Renal cortex interstitium (tissue), 15 donors: ENCODE data around the gene GLB1L2. TPM values are rescaled to one million over a fixed set of nuclear protein-coding genes. Genes with fewer than 3 reads are reported as not detected.
"Not testable (repeated sequence)": the region's sequence is repeated elsewhere in the genome, so short reads cannot be mapped to it uniquely, and the experiment has no call there.

ENCODE experiments used
- DNase-seq, 11 donors: peaks; one replicate each; pipeline ENCODE4 v3.0.0-alpha.2; 2013; ENCODE audit warnings: low read depth in 9 of 11, low spot score in 4 of 11; ENCODE audit errors: extremely low read depth in 1 of 11
- long read RNA-seq, 16 experiments: transcript quantifications; one replicate each; lab custom pipeline, GENCODE V29; 2026
- polyA plus RNA-seq, 3 donors: library from polyadenylated mRNA; unstranded; fragments of 120-200 nt; gene quantifications; one replicate each; pipeline ENCODE4 v1.2.1, GENCODE V29; 2013; ENCODE audit not compliant: insufficient read length in 3 of 3

The GLB1L2 gene, protein sequence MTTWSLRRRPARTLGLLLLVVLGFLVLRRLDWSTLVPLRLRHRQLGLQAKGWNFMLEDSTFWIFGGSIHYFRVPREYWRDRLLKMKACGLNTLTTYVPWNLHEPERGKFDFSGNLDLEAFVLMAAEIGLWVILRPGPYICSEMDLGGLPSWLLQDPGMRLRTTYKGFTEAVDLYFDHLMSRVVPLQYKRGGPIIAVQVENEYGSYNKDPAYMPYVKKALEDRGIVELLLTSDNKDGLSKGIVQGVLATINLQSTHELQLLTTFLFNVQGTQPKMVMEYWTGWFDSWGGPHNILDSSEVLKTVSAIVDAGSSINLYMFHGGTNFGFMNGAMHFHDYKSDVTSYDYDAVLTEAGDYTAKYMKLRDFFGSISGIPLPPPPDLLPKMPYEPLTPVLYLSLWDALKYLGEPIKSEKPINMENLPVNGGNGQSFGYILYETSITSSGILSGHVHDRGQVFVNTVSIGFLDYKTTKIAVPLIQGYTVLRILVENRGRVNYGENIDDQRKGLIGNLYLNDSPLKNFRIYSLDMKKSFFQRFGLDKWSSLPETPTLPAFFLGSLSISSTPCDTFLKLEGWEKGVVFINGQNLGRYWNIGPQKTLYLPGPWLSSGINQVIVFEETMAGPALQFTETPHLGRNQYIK
- polyA plus RNA-seq = 10 to 100 TPM; 20.9 to 25.9 (median 22.0) TPM
- long read RNA-seq, donor 1 = 0 reads
- long read RNA-seq, donor 2, partial matches to known transcripts = 0 of 2 reads
- long read RNA-seq, donor 2, other reads (novel, unspliced or antisense) = 0 of 2 reads
- long read RNA-seq, donor 3, partial matches to known transcripts = 0 of 1 reads
- long read RNA-seq, donor 3, other reads (novel, unspliced or antisense) = 0 of 1 reads
- long read RNA-seq, donor 4, partial matches to known transcripts = 0 of 1 reads
- long read RNA-seq, donor 4, other reads (novel, unspliced or antisense) = 0 of 1 reads
- long read RNA-seq, donor 5 = 0 reads
- long read RNA-seq, donor 6, partial matches to known transcripts = 0 of 1 reads
- long read RNA-seq, donor 6, other reads (novel, unspliced or antisense) = 0 of 1 reads
- long read RNA-seq, donor 7, partial matches to known transcripts = 0 of 3 reads
- long read RNA-seq, donor 7, other reads (novel, unspliced or antisense) = 0 of 3 reads
- long read RNA-seq, donor 8, partial matches to known transcripts = 0 of 2 reads
- long read RNA-seq, donor 8, other reads (novel, unspliced or antisense) = 0 of 2 reads
- long read RNA-seq, donor 9 = 0 reads
- long read RNA-seq, donor 10 = 0 reads
- long read RNA-seq, donor 11 = 0 reads
- long read RNA-seq, donor 12 = 0 reads
- long read RNA-seq, donor 13 = 0 reads
- long read RNA-seq, donor 14, partial matches to known transcripts = 0 of 2 reads
- long read RNA-seq, donor 14, other reads (novel, unspliced or antisense) = 0 of 2 reads
- long read RNA-seq, donor 15 = 0 reads
- long read RNA-seq, donor 16, partial matches to known transcripts = 0 of 2 reads
- long read RNA-seq, donor 16, other reads (novel, unspliced or antisense) = 0 of 2 reads

DNA sequence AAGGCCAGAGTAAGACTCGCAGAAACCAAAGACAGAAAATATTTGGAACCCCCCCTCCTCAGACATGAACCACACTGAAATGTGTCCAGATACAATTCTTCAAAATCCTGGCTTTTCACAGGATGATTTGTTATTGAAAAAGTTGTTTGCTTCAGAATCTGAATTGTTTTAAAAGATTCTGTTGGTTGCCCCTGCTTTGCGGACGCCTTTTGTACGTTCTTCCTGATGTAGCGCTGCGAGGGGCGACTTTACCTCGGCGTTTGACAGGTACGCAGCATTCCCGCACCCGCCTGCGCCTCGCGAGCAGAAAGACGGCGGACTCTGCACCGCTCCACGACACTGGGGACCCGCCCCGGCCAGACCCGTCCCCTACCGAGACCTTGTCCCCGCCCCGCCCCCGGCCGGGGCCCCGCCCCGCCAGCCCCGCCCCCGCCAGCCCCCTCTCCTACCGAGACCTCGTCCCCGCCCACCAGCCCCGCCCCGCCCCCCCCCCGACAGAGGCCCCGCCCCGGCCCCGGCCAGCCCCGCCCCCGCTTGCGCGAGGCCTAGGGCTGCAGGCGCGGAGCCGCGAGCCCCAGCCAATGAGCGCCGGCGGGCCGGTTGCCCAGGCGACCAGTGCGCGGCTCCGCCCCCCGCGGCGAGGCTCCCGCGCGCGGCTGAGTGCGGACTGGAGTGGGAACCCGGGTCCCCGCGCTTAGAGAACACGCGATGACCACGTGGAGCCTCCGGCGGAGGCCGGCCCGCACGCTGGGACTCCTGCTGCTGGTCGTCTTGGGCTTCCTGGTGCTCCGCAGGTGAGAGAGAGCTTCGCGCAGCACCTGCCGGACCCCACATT lies at the start of gene GLB1L2:
Gene GLB1L2 (plus strand): TSS at position 635 of the 835 bp plus-strand sequence. CDS start 74 bp downstream, at position 709.
- peak in 7 of 11 donors; percentile 27 to 62 (median 57) for DNase-seq

DNA sequence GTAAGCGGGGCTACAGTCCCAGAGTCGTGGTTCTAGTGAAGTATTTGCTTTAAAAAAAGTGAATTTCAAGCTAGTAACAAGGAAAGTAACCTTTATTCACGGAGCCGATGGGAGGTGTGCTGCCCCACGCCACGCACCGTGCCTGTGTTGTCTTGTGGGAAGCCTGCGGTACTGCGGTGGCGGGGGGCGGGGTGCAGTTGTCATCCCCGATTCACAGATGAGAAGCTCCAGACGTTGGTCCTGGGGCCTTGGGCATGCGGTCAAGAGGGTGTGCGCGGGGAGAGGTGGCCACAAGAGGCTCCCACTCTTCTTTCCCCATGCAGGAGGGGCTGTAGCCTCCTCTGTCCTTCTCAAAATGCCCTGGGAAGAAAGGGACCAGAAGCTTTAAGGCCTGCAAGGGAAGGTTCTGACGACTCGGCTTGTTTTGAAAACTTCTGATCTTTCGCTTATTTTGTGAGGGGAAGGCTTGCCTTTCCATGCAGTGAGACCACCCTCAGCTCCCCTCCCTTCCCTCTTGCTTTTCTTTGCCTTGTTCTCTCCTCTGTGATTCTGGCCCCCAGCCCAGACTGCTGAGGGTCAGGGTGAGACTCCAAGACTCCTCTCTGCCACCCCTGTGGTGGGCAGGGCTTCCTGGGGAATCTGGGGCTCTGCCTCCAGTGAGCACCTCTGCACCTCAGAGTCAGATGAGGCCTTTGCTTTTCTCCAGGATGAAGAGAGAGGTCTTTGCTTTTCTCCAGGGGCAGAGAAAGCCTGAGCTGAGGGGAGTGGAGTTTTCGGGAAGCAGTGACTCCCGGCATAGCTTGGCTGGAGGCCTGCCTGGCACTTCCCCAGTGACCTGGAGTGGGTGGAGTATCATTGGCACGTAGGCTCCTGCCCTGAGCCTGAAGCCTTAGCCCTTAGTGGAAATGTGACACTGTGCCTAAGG lies 49.4 kb upstream of the GLB1L2 start:
- no peak for DNase-seq

DNA sequence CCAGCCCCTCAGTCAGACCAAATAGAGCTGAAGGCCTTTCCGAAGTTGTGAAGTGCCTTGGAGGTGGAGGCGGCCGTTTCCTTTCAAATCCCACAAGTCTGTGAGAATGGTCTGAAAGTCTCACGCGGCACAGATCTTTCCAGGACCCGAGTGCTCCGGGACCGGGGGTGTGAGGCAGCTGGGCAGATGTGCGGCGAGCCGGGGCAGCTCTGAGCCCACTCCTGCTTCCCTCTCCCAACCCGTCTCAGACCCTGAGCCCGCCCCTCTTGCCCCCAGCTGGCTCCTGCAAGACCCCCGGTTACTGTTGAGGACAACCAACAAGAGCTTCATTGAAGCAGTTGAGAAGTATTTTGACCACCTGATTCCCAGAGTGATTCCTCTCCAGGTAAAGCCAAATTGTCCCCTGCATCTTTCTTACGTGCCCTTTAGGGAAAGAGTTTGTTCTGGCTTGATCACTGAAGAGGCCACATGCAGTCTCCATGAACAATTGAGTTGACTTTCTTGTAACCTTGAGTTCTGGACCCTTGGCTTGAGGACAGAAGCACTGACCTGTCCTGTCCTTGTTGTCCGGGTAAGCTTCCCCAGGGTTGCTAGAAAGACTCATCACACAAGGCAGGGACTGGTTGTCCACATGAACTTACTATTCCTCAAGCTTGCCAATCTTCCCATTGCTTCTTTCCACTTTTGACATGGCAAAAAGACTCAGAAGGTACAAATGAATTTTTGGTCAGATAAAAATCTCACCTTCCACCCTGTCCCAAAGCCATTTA lies 48.1 kb upstream of the GLB1L2 start:
- no peak for DNase-seq

DNA sequence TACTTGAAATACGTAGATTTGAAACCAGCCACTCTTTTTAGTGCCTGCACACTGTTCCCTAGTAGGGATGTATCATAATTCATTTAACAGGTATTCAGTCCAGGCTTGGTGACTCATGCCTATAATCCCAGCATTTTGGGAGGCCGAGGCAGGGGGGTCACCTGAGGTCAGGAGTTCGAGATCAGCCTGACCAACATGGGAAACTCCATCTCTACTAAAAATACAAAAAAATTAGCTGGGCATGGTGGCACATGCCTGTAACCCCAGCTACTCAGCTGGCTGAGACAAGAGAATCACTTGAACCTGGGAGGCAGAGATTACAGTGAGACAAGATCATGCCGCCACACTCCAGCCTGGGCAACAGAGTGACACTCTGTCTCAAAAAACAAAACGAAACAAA lies 47.4 kb upstream of the GLB1L2 start:
- DNase-seq = not testable (repeated sequence)

DNA sequence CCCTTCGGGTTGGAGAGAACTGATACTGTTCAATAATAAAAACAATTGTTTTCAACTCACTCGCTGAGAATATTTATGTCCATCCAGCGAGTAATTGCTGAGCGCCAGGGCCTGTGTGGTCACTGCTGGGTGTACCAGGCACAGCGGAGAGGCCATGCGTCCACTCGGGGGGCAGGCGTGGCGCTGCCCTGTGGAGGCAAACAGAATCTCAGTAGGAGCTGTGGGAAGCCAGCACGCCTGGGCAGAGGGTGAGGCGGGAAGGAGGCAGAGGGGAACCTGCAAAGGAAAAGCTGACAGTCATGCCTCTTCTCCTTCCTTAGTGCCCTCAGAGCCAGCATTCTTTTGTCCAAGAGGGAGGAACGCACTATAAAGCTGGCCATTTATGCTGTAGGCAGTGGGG lies 44.2 kb upstream of the GLB1L2 start:
- DNase-seq = no peak

DNA sequence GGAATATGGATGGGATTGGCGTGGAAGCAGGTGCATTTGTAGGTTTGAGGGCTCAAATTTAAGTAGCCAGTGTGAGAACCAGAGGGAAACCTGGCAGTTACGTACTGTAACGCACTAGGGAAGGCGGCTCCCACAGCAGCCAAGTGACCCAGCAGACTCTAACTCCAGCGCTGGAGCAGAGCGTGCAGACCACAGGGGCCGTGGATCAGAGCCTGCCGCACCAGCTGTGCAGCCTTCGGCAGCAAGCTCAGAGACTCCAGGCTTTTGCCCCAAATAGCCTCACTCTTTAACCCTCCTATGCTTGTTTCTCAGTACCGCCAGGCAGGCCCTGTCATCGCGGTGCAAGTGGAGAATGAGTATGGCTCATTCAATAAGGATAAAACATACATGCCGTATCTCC lies 43.3 kb upstream of the GLB1L2 start:
- no peak for DNase-seq

DNA sequence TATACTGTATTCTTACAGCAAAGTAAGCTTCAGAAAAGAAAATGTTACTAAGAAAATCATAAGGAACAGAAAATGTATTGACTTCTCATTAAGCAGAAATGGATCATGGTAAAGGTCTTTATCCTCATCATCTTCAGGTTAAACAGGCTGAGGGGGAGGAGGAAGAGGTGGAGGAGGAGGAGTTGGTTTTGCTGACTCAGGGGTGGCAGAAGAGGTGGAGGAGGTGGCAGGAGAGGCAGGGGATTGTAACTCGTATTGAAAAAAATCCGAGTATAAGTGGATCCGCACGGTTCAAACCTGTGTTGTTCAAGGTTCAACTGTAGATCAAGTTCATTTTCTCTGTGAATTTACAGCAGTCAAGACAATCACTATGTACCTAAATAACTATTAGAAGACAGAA lies 42.6 kb upstream of the GLB1L2 start:
- no peak for DNase-seq

DNA sequence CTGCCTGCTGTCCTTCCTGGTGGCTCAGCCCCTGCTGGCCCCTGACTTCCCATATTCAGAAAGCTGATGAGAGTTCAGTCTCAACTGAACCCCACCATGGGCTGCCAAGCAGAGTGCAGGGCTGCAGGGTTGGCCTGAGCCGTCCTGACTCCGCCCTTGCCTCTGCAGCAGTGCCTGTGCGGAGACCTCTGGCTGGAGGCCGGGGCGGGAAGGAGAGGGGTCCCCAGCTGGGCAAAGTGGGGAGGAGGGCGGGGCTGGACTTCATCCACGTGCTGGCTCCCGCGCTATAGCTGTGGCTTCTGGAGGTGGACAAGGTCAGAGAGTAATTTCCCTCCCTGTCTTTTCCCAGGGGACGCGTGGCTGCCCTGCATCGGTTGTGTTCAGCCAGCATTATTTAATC lies 42.0 kb upstream of the GLB1L2 start:
- DNase-seq = no peak

DNA sequence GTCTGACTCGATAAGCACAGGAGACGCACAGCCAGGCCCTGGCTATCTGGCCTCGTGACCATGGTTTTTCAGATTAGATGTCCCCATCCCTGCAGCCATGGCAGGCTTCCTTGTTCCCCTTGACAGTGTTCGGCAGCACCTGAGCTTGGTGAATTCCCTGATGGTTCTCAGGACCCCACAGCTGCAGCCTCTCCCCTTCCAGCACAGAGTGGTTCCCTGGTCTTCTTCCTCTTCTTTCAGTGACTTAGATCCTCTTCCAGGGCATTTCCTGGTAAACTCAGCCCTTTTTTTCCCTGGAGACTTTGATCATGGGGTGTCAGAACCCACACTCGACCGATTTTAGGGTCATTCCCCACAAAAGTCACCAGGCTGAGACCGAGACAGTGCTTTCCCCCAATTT lies 41.1 kb upstream of the GLB1L2 start:
- no peak for DNase-seq

DNA sequence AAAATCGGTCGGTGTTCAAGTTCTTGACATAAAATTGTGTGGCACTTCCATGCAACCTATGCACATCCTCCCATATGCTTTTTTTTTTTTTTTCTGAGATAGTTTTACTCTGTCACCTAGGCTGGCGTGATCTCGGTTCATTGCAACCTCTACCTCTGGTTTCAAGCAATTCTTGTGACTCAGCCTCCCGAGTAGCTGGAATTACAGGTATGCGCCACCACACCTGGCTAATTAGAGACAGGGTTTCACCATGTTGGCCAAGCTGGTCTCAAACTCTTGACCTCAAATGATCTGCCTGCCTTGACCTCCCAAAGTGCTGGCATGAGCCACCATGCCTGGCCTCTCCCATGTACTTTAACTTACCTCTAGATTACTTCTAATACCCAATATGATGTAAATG lies 40.6 kb upstream of the GLB1L2 start:
- no peak for DNase-seq

DNA sequence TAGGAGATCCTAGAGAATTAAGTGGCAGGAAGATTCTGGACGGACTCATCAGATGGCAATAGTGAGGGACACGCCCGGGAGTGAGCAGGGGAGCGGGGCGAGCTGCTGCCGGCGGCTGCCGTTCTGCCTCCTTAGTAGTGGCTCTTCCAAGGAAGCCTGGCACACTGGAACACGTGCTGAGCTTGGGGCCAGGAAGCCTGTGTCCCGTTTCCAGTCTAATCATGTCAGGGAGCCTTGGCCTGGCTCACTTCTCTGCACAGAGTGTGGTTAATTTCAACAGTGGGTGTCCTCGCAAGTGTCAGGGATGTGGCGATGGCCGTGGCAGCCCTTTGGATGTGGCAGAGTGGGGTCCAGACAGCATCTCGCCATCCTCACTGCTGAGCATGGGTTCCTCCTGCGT lies 39.1 kb upstream of the GLB1L2 start:
- DNase-seq = no peak

DNA sequence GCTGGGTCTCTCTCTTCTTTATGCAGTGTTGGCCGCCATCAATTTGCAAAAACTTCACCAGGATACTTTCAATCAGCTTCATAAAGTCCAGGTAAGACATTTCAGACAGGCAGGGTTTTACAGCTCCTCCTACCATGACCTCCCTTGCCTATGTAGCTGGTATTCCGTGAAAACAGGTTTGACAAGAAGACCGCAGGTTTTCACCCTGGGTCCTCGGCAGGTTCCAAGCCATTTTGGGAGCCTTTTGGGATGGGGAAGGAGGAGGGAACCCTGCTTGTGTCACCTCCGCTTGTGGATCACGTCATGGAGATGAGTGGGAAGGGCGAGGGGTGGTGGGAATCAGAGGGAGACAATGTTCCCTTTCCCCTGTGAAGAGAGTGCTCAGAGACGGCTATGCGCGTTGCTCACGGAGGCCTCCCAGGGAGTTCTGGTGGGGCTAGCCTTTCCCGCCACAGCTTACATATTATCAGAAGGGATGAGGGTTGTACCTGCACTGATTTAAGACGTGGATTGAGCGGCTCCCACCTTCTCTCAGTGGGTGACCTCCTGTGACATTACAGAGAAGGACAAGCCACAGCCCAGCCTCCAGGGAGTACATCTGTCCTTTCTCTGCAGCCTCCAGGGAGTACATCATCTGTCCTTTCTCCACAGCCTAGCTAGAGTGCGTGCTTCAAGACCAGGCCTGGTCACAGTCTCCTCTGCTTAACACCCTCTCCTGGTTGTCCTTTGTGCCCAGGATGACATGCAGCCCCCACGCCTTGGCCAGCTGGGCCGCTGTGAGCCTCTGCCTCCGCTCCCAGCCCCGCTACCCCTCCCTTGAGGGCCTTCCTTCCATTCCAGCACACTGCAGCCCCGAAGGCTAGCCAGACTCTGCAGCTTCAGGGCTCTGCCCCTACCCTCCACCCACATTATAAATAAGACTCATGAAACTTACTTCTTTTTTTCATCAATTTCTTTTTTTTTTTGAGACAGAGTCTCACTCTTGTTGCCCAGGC lies 38.4 kb upstream of the GLB1L2 start:
- DNase-seq = no peak

DNA sequence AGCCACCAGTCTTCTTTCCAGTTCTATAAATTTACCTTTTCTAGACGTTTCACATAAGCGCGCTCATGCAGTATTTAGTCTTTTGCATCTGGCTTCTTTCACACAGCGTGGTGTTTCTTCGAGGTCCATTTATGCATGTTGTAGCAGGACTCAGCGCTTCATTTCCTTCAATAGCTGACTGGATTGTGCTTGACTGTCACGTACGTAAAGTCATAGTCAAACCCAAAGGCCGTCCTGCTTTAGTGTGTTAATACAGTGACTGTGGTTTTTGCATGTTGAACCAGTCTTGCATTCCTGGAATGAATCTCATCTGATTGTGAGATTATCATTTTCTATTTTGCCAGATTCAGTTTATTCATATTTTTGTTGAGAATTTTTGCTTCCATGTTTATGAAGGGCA lies 37.1 kb upstream of the GLB1L2 start:
- DNase-seq = no peak

DNA sequence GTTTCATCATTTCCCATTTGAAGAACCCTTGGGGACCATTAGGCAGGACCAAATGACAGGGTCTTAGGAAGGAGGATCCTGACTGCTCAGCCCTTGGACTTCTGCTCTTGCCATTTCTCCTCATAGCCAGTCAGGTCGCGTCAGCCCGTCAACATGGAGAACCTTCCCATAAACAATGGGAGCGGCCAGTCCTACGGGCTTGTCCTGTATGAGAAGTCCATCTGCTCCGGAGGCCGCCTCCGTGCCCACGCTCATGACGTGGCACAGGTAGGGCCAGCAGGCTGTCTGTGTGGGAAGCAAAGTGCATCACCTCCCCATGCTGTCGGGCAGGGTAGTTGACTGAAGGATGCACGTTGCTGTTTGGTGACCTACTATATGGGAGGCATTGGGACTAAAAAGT lies 19.6 kb upstream of the GLB1L2 start:
- DNase-seq = no peak

DNA sequence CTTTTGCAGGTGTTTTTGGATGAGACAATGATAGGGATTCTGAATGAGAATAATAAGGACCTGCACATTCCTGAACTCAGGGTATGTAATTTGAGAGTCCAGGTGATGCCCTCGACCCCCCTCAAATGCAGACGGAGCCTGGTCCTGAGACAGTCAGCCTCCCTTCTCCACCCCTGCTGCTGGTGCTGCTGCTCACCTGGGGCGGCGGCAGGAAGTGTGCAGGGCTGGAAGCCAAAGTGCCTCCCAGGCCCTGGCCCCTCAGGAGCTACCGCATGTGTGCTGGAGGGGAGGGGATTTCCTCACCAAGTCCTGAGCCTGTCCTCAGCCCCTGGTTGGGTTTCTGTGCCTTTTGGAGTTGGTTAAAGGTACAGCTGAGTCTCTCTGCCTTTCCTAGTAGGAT lies 19.0 kb upstream of the GLB1L2 start:
- no peak for DNase-seq
